K562 (cell line): Measurements from ENCODE around the gene EFHC2. TPM values are rescaled to one million over a fixed set of nuclear protein-coding genes. Genes with fewer than 3 reads are reported as not detected.

Experiments
- BCL6 ChIP-seq: fragments of 250-450 bp; sonication (Bioruptor Pico); IDR thresholded peaks from 2 replicates; pipeline ENCODE4 v1.4.0; 2020
- BDP1 ChIP-seq: IDR thresholded peaks from 3 replicates; pipeline ENCODE4 v1.6.1; 2011; ENCODE audit not compliant: insufficient read length, insufficient read depth
- BRF1 ChIP-seq: IDR thresholded peaks from 3 replicates; pipeline ENCODE4 v1.6.1; 2011; ENCODE audit warnings: borderline replicate concordance, mild to moderate bottlenecking; ENCODE audit not compliant: insufficient read length; ENCODE audit errors: extremely low read depth
- CEBPG ChIP-seq, 3 experiments: fragments of 200-800 bp in 1 of 3; sonication (Bioruptor generic) in 1 of 3; sonication (generic) in 1 of 3; formaldehyde crosslinking in 1 of 3; IDR thresholded peaks in 2 of 3; conservative IDR thresholded peaks in 1 of 3; 2 replicates each; pipeline versions ENCODE4 v1.6.1 to v1.8.0; 2016 to 2022; ENCODE audit warnings: missing compliant biosample characterization in 2 of 3, missing genetic modification characterization in 2 of 3, mild to moderate bottlenecking in 1 of 3, missing genetic modification reagents in 1 of 3
- CXXC5 ChIP-seq: fragments of 250-450 bp; sonication (Bioruptor Pico); IDR thresholded peaks from 2 replicates; pipeline ENCODE4 v1.8.0; 2022; ENCODE audit warnings: inconsistent platforms, mild to moderate bottlenecking, moderate library complexity
- FOXJ3 ChIP-seq: sonication (generic); formaldehyde crosslinking; IDR thresholded peaks from 2 replicates; pipeline ENCODE4 v1.4.0; 2020; ENCODE audit warnings: mild to moderate bottlenecking, missing genetic modification reagents
- MYBL2 ChIP-seq, 2 experiments: fragments of 450-650 bp in 1 of 2; sonication (generic) in 1 of 2; formaldehyde crosslinking in 1 of 2; IDR thresholded peaks; 2 replicates each; pipeline versions ENCODE4 v1.6.1 to v1.8.1; 2017 to 2022; ENCODE audit warnings: borderline replicate concordance in 1 of 2, inconsistent platforms in 1 of 2, low read depth in 1 of 2, mild to moderate bottlenecking in 1 of 2, missing genetic modification reagents in 1 of 2, moderate library complexity in 1 of 2
- RNF2 ChIP-seq: sonication (generic); IDR thresholded peaks from 2 replicates; pipeline ENCODE4 v1.6.1; 2016
- ZBTB40 ChIP-seq, 2 experiments: fragments of 450-650 bp in 1 of 2; sonication (generic) in 1 of 2; formaldehyde crosslinking in 1 of 2; IDR thresholded peaks; 2 replicates each; pipeline versions ENCODE4 v1.7.1 to v1.9.0; 2016 to 2022; ENCODE audit warnings: inconsistent platforms in 1 of 2, mild to moderate bottlenecking in 1 of 2, missing genetic modification reagents in 1 of 2
- ZKSCAN3 ChIP-seq: fragments of 250-450 bp; sonication (Bioruptor Pico); IDR thresholded peaks from 2 replicates; pipeline ENCODE4 v1.4.0; 2020
- polyA plus RNA-seq, 8 experiments: library from polyadenylated mRNA; depleted of rRNA in 4 of 8; stranded (reverse) in 5 of 8; unstranded in 3 of 8; fragments of >200 nt; fragmentation: Nextera tagmentation in 2 of 8; fragmentation: Illumina TruSeq in 1 of 8; extraction: Ambion mirVana in 2 of 8; extraction: Trizol in 1 of 8; gene quantifications; 2 replicates each; pipeline versions ENCODE4 v1.2.1 to v1.2.3, GENCODE V29; 2011 to 2014; ENCODE audit warnings: inconsistent platforms in 1 of 8, missing spikeins in 1 of 8
- total RNA-seq, 7 experiments: library from RNA; depleted of rRNA in 6 of 7; stranded (reverse); fragments of >200 nt in 6 of 7; fragmentation: Illumina TruSeq in 2 of 7; extraction: Trizol in 2 of 7; gene quantifications; 2 replicates each; pipeline versions ENCODE4 v1.2.1 to v1.2.3, GENCODE V29; 2011 to 2021; ENCODE audit warnings: low replicate concordance in 1 of 7
- TF ChIP-seq, protein P1 (sequence below), 3 experiments: fragments of 200-800 bp in 1 of 3; sonication (Bioruptor generic) in 1 of 3; sonication (generic) in 1 of 3; formaldehyde crosslinking in 1 of 3; IDR thresholded peaks; 2 replicates each; pipeline versions ENCODE4 v1.6.1 to v1.8.0; 2016 to 2022; ENCODE audit warnings: mild to moderate bottlenecking in 2 of 3, missing compliant biosample characterization in 2 of 3, missing genetic modification characterization in 2 of 3, missing genetic modification reagents in 1 of 3
- TF ChIP-seq, protein P2 (sequence below), 2 experiments: fragments of 450-650 bp in 1 of 2; IDR thresholded peaks; 2 replicates each; pipeline ENCODE4 v1.6.1; 2011 to 2017; ENCODE audit warnings: low read depth in 2 of 2, antibody characterized with exemption in 1 of 2, borderline replicate concordance in 1 of 2, low read length in 1 of 2, mild to moderate bottlenecking in 1 of 2, mixed read lengths in 1 of 2; ENCODE audit not compliant: control insufficient read depth in 1 of 2

EFHC2 gene
- total and polyA plus RNA-seq, 9 of the 15 experiments (the other 6 are each of a cell fraction or from before 2014, with no cell fraction given) = 1.3 to 8.1 (median 3.0) TPM

DNA sequence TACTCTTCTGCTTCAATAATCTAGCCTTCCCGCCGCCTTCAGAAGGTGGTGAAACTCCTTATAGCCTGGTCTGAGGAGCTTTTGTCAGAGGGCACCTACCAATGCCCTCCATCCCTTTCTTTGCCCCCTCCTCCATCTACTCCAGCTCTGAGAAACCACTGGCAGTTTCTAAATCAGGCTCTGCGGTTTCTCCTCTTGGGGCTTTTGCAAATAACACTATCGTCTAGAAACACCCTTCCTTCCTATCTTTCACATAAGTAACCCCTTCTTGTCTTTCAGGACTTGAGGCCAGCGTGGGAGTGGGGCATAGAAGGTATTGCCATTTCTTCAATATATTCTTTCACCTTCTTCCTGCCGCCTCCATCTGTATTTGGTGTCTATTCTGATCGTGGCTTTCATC lies 1.2 kb upstream of the EFHC2 start (continued):
- TF ChIP-seq ZBTB40 (IDR thresholded peaks at IDR 0.05) (no peak), ZBTB40 (CRISPR knock-in tag; IDR thresholded peaks at IDR 0.05) (no peak), CXXC5 (CRISPR knock-in tag) (no peak), BCL6 (CRISPR knock-in tag) (no peak), CEBPG (CRISPR knock-in tag; IDR thresholded peaks at IDR 0.05) (no peak), CEBPG (tag; conservative IDR thresholded peaks at IDR 0.05 in 1 of 2, IDR thresholded peaks at IDR 0.05 in 1 of 2) (no peak), FOXJ3 (CRISPR knock-in tag) (no peak), RNF2 (peak; percentile 56; the same call in 1 of the 2 replicates), BRF1 (no peak), BDP1 (no peak), MYBL2 (IDR thresholded peaks at IDR 0.05; ENCODE audit: low read depth) (no peak), MYBL2 (CRISPR knock-in tag; IDR thresholded peaks at IDR 0.05; ENCODE audit: borderline replicate concordance) (no peak), ZKSCAN3 (CRISPR knock-in tag) (no peak)
- TF ChIP-seq, protein P1, sequence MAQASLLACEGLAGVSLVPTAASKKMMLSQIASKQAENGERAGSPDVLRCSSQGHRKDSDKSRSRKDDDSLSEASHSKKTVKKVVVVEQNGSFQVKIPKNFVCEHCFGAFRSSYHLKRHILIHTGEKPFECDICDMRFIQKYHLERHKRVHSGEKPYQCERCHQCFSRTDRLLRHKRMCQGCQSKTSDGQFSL (CRISPR knock-in tag; IDR thresholded peaks at IDR 0.05) = no peak
- TF ChIP-seq, protein P1 (tag; IDR thresholded peaks at IDR 0.05) = no peak
- TF ChIP-seq, protein P2, sequence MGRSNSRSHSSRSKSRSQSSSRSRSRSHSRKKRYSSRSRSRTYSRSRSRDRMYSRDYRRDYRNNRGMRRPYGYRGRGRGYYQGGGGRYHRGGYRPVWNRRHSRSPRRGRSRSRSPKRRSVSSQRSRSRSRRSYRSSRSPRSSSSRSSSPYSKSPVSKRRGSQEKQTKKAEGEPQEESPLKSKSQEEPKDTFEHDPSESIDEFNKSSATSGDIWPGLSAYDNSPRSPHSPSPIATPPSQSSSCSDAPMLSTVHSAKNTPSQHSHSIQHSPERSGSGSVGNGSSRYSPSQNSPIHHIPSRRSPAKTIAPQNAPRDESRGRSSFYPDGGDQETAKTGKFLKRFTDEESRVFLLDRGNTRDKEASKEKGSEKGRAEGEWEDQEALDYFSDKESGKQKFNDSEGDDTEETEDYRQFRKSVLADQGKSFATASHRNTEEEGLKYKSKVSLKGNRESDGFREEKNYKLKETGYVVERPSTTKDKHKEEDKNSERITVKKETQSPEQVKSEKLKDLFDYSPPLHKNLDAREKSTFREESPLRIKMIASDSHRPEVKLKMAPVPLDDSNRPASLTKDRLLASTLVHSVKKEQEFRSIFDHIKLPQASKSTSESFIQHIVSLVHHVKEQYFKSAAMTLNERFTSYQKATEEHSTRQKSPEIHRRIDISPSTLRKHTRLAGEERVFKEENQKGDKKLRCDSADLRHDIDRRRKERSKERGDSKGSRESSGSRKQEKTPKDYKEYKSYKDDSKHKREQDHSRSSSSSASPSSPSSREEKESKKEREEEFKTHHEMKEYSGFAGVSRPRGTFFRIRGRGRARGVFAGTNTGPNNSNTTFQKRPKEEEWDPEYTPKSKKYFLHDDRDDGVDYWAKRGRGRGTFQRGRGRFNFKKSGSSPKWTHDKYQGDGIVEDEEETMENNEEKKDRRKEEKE (IDR thresholded peaks at IDR 0.05; ENCODE audit: borderline replicate concordance in 1 of 2, control insufficient read depth in 1 of 2, low read depth in 2 of 2, low read length in 1 of 2) = no peak
